Upper lobe of left lung (tissue), 6 donors: ENCODE measurements around the gene FAM168B. TPM values are rescaled to one million over a fixed set of nuclear protein-coding genes. Genes with fewer than 3 reads are reported as not detected.

Experiments
- ATAC-seq, 2 donors: fragments of 200-7000 bp; cut with Tn5 transposase; one replicate each; pipeline ENCODE4 v1.9.1; 2022; ENCODE audit warnings: mild to moderate bottlenecking in 2 of 2, moderate library complexity in 2 of 2; ENCODE audit not compliant: low FRiP score in 2 of 2
- DNase-seq, 2 donors: peaks; one replicate each; pipeline ENCODE4 v3.0.0-alpha.2; 2019 to 2020
- H3K27ac ChIP-seq, 4 donors: fragments of 200-600 bp; sonication (generic); one replicate each; pipeline ENCODE4 v1.5.1; 2016 to 2019
- H3K27me3 ChIP-seq, 4 donors: fragments of 200-600 bp; sonication (generic); one replicate each; pipeline ENCODE4 v1.5.1; 2017 to 2019
- H3K36me3 ChIP-seq, 4 donors: fragments of 200-600 bp; sonication (generic); one replicate each; pipeline ENCODE4 v1.5.1; 2016 to 2019
- H3K4me1 ChIP-seq, 4 donors: fragments of 200-600 bp; sonication (generic); one replicate each; pipeline ENCODE4 v1.5.1; 2018 to 2019
- H3K4me3 ChIP-seq, 4 donors: fragments of 200-600 bp; sonication (generic); one replicate each; pipeline ENCODE4 v1.5.1; 2017 to 2019; ENCODE audit warnings: mild to moderate bottlenecking in 2 of 4, moderate library complexity in 1 of 4
- H3K9me3 ChIP-seq, 4 donors: fragments of 200-600 bp; sonication (generic); one replicate each; pipeline ENCODE4 v1.5.1; 2018 to 2019
- EP300 ChIP-seq, 4 donors: sonication (generic); formaldehyde crosslinking; IDR thresholded peaks; one replicate each; pipeline ENCODE4 v1.5.1; 2017; ENCODE audit warnings: antibody characterized with exemption in 4 of 4, control low read depth in 2 of 4
- POLR2A ChIP-seq, 4 donors: fragments of 450-650 bp; IDR thresholded peaks; one replicate each; pipeline ENCODE4 v1.5.1; 2016 to 2017; ENCODE audit warnings: antibody characterized with exemption in 4 of 4, mild to moderate bottlenecking in 2 of 4
- POLR2AphosphoS5 ChIP-seq, 2 donors: sonication (generic); formaldehyde crosslinking; IDR thresholded peaks; one replicate each; pipeline ENCODE4 v1.5.1; 2017; ENCODE audit warnings: antibody characterized with exemption in 2 of 2
- WGBS, 2 donors: methylation state at CpG; one replicate each; pipeline ENCODE4 v1.1.5; 2017 to 2018; 5-methylcytosine and 5-hydroxymethylcytosine counted together
- total RNA-seq, 6 donors: library from RNA; depleted of rRNA in 4 of 6; stranded (reverse); fragments of >200 nt in 4 of 6; gene quantifications; one replicate each; pipeline versions ENCODE4 v1.1.0 to v1.2.1, GENCODE V29; 2016 to 2021
- TF ChIP-seq, protein P1 (sequence below), 6 experiments: fragments of 450-650 bp in 4 of 6; fragments of 200-600 bp in 2 of 6; sonication (generic) in 2 of 6; IDR thresholded peaks; one replicate each; pipeline ENCODE4 v1.5.1; 2016 to 2019; ENCODE audit warnings: antibody characterized with exemption in 6 of 6
- donor health status: DM: no; HTN: no; CAD: no; lungs with moderate emphysema.
- donor health status: DM: no; HTN: yes; CAD: no; lungs with severe emphysema.

FAM168B gene
- total RNA-seq, 6 donors from 2014 or later: 22.0 to 86.9 (median 72.8) TPM

DNA sequence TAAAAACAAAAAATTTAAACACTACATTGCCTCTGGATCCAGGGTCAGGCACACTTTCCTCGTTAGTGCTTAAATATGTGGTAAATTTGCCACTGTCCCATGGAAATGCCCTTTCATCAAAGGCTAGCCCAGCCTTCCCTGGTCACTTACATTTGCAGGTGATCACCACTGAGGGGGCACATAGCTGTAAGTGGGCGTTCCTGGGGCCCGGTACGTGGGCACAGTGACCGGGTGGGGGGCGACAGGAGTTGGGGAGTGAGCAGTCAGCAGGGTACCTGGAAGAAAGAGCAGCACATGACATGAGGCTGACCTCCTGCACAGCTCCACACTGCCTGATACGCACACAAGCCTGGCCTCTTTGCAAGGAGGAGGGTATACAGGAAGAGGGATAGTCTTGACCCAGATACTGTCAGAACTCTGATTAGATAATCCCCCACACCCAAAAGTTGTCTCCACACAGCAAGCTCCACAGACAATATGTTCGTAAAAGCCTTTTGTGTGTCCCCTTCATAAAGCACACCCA lies 40.5 kb downstream of the FAM168B start:
- peaks cover 28 to 99% (median 78%) of the 10 kb centered on the region in 4 donors for H3K36me3 ChIP-seq
- no peak overlapping the region for H3K27ac ChIP-seq
- H3K9me3 ChIP-seq: no peaks in the 10 kb centered on the region
- WGBS, 2 donors: 84 to 93% methylated on average over 8 of the region's 8 CpGs
- no peak overlapping the region for H3K4me3 ChIP-seq
- H3K4me1 ChIP-seq: peaks cover 0 to 12% (median 0%) of the 10 kb centered on the region in 4 donors
- H3K27me3 ChIP-seq: no peaks in the 10 kb centered on the region
- TF ChIP-seq POLR2A (IDR thresholded peaks at IDR 0.05): no peak
- no peak for TF ChIP-seq EP300 (IDR thresholded peaks at IDR 0.05)
- TF ChIP-seq, protein P1, sequence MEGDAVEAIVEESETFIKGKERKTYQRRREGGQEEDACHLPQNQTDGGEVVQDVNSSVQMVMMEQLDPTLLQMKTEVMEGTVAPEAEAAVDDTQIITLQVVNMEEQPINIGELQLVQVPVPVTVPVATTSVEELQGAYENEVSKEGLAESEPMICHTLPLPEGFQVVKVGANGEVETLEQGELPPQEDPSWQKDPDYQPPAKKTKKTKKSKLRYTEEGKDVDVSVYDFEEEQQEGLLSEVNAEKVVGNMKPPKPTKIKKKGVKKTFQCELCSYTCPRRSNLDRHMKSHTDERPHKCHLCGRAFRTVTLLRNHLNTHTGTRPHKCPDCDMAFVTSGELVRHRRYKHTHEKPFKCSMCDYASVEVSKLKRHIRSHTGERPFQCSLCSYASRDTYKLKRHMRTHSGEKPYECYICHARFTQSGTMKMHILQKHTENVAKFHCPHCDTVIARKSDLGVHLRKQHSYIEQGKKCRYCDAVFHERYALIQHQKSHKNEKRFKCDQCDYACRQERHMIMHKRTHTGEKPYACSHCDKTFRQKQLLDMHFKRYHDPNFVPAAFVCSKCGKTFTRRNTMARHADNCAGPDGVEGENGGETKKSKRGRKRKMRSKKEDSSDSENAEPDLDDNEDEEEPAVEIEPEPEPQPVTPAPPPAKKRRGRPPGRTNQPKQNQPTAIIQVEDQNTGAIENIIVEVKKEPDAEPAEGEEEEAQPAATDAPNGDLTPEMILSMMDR (IDR thresholded peaks at IDR 0.05): no peak
- no peak for TF ChIP-seq POLR2AphosphoS5 (IDR thresholded peaks at IDR 0.05)
- DNase-seq (no peak), ATAC-seq (no peak)

DNA sequence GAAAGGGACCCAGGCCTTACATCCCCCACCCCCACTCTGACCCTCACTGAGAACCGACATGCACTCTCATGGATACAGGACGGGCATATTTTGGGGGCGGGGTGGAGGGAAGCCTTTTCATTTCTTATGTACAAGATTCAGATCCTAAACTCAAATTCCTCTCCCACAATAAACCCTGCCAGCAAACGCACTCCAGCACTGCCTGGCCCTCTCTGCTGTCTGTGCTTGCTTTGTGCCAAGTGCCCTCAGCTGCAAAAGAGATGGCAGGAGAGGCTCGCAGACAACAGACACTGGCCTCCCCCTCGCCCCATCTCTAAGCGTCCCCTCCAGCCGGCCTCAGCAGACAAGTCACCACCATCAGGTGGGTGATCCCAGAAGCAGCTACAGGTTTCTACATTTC lies 42.4 kb downstream of the FAM168B start:
- WGBS, 2 donors: 91 to 96% methylated on average over 8 of the region's 8 CpGs
- H3K27ac ChIP-seq: no peak overlapping the region
- no peaks in the 10 kb centered on the region for H3K27me3 ChIP-seq
- TF ChIP-seq, protein P1 (IDR thresholded peaks at IDR 0.05): no peak
- no peak for TF ChIP-seq EP300 (IDR thresholded peaks at IDR 0.05)
- no peaks in the 10 kb centered on the region for H3K9me3 ChIP-seq
- H3K36me3 ChIP-seq: peaks cover 32 to 98% (median 91%) of the 10 kb centered on the region in 4 donors
- no peak for ATAC-seq
- H3K4me3 ChIP-seq: no peak overlapping the region
- H3K4me1 ChIP-seq: no peaks in the 10 kb centered on the region
- no peak for DNase-seq

DNA sequence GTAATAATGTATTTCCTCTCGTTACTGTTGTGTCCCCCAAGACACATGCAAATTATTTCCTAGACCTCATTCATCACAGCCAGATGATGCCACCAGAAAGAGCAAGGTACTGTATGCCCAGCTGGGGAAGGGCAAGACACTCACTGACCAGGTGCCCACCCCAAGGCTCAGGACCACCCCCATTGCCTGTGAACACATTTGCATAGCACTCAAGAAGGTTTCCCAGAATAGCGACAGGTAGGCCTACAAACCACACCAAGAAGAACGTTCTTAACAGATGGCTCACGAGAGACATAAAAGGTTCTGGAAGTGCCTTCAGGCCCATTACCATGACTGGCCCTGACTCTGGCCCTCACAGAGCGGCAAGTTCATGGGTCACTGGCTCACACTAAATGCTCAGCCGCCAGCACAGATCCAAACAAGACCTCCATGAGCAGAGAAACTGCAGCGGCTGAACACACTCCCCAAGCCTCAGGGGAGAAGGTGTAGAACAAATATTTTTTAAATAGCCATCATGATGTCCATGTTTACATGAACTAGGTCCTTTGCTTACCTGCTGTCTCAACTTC lies 44.0 kb downstream of the FAM168B start:
- Histone ChIP-seq H3K27me3 (no peaks in the 10 kb centered on the region), H3K27ac (no peak overlapping the region), H3K4me3 (no peak overlapping the region), H3K4me1 (no peaks in the 10 kb centered on the region), H3K36me3 (peaks cover 24 to 82% (median 75%) of the 10 kb centered on the region in 4 donors), H3K9me3 (no peaks in the 10 kb centered on the region)
- ATAC-seq (no peak), DNase-seq (no peak)
- no peak for TF ChIP-seq EP300 (IDR thresholded peaks at IDR 0.05)
- TF ChIP-seq, protein P1 (IDR thresholded peaks at IDR 0.05): no peak
- WGBS, 2 donors: 92 to 94% methylated on average over 7 of the region's 7 CpGs

DNA sequence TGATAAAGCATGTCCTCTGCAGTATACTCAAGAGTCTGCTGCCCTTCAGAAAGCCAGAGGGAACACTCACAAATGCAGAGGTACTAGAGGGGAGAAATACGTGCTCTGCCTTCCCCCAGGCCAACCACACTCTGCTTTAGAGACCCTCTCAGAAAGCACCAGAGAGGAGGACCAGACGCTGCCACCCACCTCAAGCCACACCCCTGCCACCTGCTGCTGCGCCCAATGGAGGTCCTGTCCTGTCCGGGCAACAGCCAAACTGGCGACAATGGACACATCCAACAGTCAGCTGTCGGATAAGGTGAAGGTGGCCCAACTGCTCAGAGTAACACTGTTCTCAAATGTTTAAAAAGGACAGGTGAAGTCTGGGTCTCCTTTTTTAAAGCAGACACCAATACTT lies 44.6 kb downstream of the FAM168B start:
- no peak for TF ChIP-seq POLR2A (IDR thresholded peaks at IDR 0.05)
- no peak for TF ChIP-seq POLR2AphosphoS5 (IDR thresholded peaks at IDR 0.05)
- TF ChIP-seq, protein P1 (IDR thresholded peaks at IDR 0.05): no peak
- no peak for TF ChIP-seq EP300 (IDR thresholded peaks at IDR 0.05)
- no peak for DNase-seq
- Histone ChIP-seq H3K4me3 (no peak overlapping the region), H3K27ac (no peak overlapping the region), H3K36me3 (peaks cover 24 to 76% (median 69%) of the 10 kb centered on the region in 4 donors), H3K9me3 (no peaks in the 10 kb centered on the region), H3K4me1 (no peaks in the 10 kb centered on the region), H3K27me3 (no peaks in the 10 kb centered on the region)
- no peak for ATAC-seq
- WGBS, 2 donors: 95% methylated on average over 6 of the region's 6 CpGs; no CpG with 5 or more reads in 1 of the 2 donors
